GM12891 (cell line): ENCODE data around the gene ADAMTS17.

ENCODE experiments used
- DNase-seq: peaks from one replicate; pipeline ENCODE4 v3.0.0; 2011; ENCODE audit warnings: low spot score; ENCODE audit not compliant: insufficient read length
- FAIRE-seq: peaks from 2 replicates; lab custom pipeline; 2011; peaks lifted over from hg19 to GRCh38; lab: Jason Lieb, UNC
- PAX5 ChIP-seq: IDR thresholded peaks from 2 replicates; pipeline ENCODE4 v1.6.1; 2011; ENCODE audit warnings: low read length, moderate library complexity, mild to moderate bottlenecking; ENCODE audit not compliant: insufficient read depth, severe bottlenecking
- POLR2A ChIP-seq: IDR thresholded peaks from 2 replicates; pipeline ENCODE4 v1.6.1; 2011; ENCODE audit warnings: low read depth, low read length, control low read depth
- POLR2AphosphoS5 ChIP-seq: IDR thresholded peaks from 2 replicates; pipeline ENCODE4 v1.6.1; 2011; ENCODE audit warnings: low read depth, low read length, control low read depth
- POU2F2 ChIP-seq: IDR thresholded peaks from 2 replicates; pipeline ENCODE4 v1.6.1; 2011; ENCODE audit warnings: low read depth, mild to moderate bottlenecking, control low read depth, low read length, moderate library complexity
- SPI1 ChIP-seq: IDR thresholded peaks from 2 replicates; pipeline ENCODE4 v1.6.1; 2011; ENCODE audit warnings: low read depth, low read length, control low read depth
- TAF1 ChIP-seq: IDR thresholded peaks from 2 replicates; pipeline ENCODE4 v1.6.1; 2011; ENCODE audit warnings: low read depth, low read length, control low read depth

ADAMTS17 gene

DNA sequence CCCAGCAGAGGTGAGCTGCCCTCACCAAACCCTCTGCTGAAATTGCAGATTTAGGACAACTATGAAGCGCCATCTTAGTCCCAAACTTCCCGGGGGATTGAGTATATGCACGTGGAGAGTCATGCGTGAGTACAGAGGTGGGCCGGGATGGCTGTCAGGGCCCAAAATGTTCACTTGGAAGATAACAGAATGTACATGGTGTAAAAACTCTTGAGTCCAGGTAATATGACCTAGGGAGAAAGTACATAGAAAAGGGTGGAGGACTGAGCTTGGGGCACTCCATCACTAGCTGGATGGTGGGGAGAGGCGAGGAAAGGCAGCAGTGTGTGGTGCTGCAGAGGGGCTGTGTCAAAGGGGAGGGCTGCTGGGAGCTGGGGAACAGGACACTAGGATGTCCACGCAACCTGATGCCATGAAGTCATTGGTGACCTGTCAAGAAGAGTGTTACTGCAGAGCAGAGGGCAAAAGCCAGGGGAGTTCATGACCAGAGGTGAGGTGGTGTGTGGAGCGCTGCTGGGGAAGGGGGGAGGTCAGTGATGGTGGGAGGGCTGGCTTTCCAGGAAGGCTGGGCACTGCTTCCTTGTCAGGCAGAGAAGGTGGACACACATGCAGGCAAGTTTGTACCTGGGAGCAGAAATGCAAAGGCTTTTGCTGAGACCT, 372.4 kb downstream of the ADAMTS17 start:
- FAIRE-seq (no peak), DNase-seq (no peak)
- TF ChIP-seq PAX5 (no peak), POLR2AphosphoS5 (no peak), POLR2A (no peak), SPI1 (no peak), TAF1 (no peak), POU2F2 (no peak)

- DNase-seq, result no peak
These were observed 373.9 kb downstream of the ADAMTS17 start for GRCh38 chr15:99967841-99968371.

GRCh38 chr15:99966815-99967214, 375.0 kb downstream of the ADAMTS17 start:
- FAIRE-seq, result no peak
- DNase-seq, result no peak
- no peak for TF ChIP-seq POLR2AphosphoS5
- TF ChIP-seq POLR2A, result no peak

More at GRCh38 chr15:99967841-99968371, 373.9 kb downstream of the ADAMTS17 start:
- FAIRE-seq, result no peak
- TF ChIP-seq POLR2A (no peak), POLR2AphosphoS5 (no peak), PAX5 (no peak), SPI1 (no peak), POU2F2 (no peak), TAF1 (no peak)

DNA sequence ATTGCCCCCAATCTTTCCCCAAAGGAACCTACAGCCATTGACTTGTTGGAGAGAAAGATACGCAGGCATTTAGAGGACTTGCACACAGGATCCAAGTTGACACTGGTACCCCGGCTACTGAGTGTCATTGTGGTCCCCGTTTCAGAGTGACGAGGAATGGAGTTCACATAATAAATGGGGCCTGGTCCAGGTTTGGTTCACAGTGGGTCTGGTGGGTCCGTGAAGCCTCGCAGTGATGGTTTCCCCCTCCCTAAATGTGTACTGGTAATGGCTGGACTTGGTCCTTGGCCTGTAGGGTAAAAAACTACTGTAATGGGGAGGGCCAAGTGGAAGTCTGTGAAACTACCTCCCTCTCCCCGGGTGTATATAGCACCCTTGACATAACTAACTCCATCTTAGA, 376.4 kb downstream of the ADAMTS17 start:
- DNase-seq, result no peak
- TF ChIP-seq POU2F2, result no peak
- TF ChIP-seq POLR2A, result no peak
- TF ChIP-seq POLR2AphosphoS5, result no peak
- no peak for TF ChIP-seq SPI1
- TF ChIP-seq TAF1, result no peak
- TF ChIP-seq PAX5, result no peak
- no peak for FAIRE-seq

GRCh38 chr15:99963976-99964375, 377.8 kb downstream of the ADAMTS17 start:
- no peak for FAIRE-seq
- TF ChIP-seq SPI1 (no peak), POLR2AphosphoS5 (no peak), PAX5 (no peak), POLR2A (no peak), TAF1 (no peak), POU2F2 (no peak)
- DNase-seq, result no peak

DNA sequence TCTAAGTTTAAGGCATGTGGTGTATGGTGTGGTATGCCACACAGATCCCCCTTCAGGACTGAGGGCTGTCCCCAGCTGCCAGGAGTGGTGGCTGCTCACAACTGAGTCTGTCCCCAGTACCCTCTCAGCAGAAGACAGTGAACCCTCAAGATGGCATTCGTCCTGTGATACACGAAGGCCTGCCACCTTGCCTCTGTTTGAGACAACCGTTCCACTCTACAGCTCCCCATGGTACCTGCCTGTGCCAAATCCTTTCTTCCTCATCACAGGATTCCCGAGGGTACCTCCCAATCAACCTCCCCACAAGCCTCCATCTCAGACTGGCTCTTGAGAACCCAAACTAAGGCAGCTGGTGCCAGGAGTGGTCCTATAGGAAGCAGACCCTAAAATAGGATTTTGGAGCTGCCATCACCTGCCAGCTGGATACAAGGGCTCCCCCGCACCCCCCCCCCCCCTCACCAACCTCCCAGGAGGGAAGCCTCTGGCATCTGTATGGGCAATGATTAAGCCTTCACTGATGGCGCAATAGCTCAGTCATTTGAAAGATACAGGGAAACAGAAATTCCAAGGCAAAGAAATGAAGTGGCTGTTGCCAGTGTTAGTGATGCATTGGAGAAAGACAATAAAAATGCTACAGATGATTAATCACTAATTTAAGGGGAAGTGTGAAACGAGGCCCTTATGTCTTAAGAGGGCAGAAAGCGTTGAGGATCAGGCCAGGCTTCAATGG, 378.5 kb downstream of the ADAMTS17 start:
- DNase-seq (no peak), FAIRE-seq (no peak)
- no peak for TF ChIP-seq POLR2AphosphoS5
- TF ChIP-seq TAF1, result no peak

GRCh38 chr15:99962006-99962561, 379.7 kb downstream of the ADAMTS17 start:
- TF ChIP-seq TAF1 (no peak), POU2F2 (no peak), PAX5 (no peak), POLR2AphosphoS5 (no peak), SPI1 (no peak), POLR2A (no peak)
- no peak for DNase-seq
- FAIRE-seq, result no peak

DNA sequence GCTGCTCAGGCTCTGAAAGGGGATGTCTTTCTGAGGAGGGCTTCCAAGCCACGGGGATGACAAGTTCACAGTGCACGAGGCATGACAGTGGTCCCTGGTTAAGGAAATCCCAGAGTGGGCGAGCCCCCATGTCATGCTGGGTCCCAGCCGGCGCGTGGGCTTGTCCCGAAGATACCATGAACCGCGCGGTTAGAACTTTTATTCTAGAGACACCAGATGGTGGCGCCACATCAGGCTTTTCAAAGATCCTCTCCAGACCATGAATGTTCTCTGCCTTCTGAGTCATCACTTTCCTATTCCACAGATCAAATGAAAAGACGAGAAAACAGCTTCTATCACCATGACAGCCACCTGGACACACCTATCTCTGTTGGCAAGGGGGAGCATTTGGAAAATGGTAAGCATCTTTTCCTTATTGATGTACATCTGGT, 380.7 kb downstream of the ADAMTS17 start:
- DNase-seq (no peak), FAIRE-seq (no peak)
- TF ChIP-seq POLR2AphosphoS5 (no peak), POU2F2 (no peak), PAX5 (no peak), POLR2A (no peak), SPI1 (no peak), TAF1 (no peak)

DNA sequence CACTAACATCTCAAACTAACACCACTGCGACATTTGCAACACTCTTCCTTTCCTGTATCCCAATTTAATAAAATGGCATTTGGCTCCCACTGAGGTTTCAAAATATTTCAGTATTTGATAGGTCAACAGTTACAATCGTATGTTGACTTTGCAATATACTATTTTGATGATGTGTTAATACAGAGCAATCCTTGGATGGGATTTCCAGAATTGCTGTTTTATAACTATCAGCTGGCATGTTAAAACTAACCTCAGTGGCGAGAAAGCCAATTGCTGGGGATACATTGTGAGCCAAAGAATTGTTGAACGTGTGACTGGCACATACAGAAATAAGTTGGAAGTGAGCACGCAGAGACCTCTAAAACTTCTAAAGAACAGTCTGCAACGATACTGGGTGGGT, 382.4 kb downstream of the ADAMTS17 start:
- DNase-seq (no peak), FAIRE-seq (no peak)
- no peak for TF ChIP-seq POLR2AphosphoS5
- TF ChIP-seq TAF1, result no peak
- TF ChIP-seq POLR2A, result no peak
- TF ChIP-seq POU2F2, result no peak
- TF ChIP-seq SPI1, result no peak
- TF ChIP-seq PAX5, result no peak

DNA sequence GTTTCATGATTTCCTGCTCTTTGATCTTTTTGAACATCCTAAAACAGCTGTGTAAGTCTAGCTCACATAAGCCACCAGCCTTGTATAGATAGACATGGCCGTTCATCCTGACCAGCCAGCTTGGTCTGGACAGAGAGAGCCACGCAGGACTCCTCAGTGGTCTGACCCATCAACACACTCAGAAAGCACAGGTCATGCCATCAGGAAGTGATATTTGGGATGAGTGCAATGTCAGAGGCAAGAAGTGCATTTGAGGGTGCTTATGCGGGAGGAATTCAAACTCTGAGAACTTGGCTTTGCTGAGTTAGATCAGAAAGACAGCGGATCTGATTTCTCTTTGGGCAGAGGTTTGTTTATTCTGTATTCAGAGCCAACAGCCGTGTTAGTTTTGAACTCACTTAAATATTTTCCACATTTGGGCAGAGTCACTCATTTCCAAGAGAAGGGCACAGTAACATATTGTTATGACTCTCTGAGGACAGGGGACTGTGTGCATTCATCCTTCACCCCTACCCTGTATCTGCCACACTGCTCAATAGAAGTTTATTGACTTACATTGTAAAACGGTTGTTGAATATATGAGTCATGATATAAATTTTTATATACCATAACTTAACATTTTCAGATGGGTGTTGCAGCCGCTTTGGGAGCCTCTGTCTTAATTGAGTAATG, 383.2 kb downstream of the ADAMTS17 start:
- TF ChIP-seq PAX5 (no peak), POLR2AphosphoS5 (no peak), SPI1 (no peak), POU2F2 (no peak), POLR2A (no peak), TAF1 (no peak)
- no peak for FAIRE-seq

More for the DNA sequence above, 383.2 kb downstream of the ADAMTS17 start:
- DNase-seq, result no peak
